Keratinocyte (primary cell): Measurements from ENCODE around the gene ZNF212. TPM values are rescaled to one million over a fixed set of nuclear protein-coding genes. Genes with fewer than 3 reads are reported as not detected.

Experiments used
- DNase-seq: peaks from one replicate; pipeline ENCODE4 v3.0.0-alpha.2; 2011; ENCODE audit warnings: low read depth, missing footprints, low spot score
- FAIRE-seq: peaks from 2 replicates; lab custom pipeline; 2011; peaks lifted over from hg19 to GRCh38; lab: Jason Lieb, UNC
- H2AFZ ChIP-seq: 2 replicates; pipeline ENCODE4 v1.6.0; 2012; ENCODE audit warnings: low read length, control low read depth, inconsistent platforms; ENCODE audit not compliant: control insufficient read depth
- H3K27ac ChIP-seq: 2 replicates; pipeline ENCODE4 v1.5.1; 2011; ENCODE audit warnings: low read length; ENCODE audit not compliant: control insufficient read depth, insufficient read depth
- H3K27me3 ChIP-seq: 3 replicates; pipeline ENCODE4 v1.6.0; 2011; ENCODE audit warnings: low read length; ENCODE audit not compliant: control insufficient read depth, insufficient read depth; ENCODE audit errors: extremely low read depth
- H3K36me3 ChIP-seq, 2 experiments: 2 replicates in 1 of 2; 3 replicates in 1 of 2; pipeline ENCODE4 v1.5.1; 2011; ENCODE audit warnings: low read length in 2 of 2, mild to moderate bottlenecking in 1 of 2; ENCODE audit not compliant: control insufficient read depth in 2 of 2, insufficient read depth in 2 of 2; ENCODE audit errors: extremely low read depth in 1 of 2
- H3K4me1 ChIP-seq: 3 replicates; pipeline ENCODE4 v1.5.1; 2011; ENCODE audit warnings: low read length; ENCODE audit not compliant: control insufficient read depth, insufficient read depth; ENCODE audit errors: extremely low read depth
- H3K4me2 ChIP-seq: 3 replicates; pipeline ENCODE4 v1.6.0; 2011; ENCODE audit warnings: low read depth, low read length; ENCODE audit not compliant: control insufficient read depth, insufficient read depth; ENCODE audit errors: extremely low read depth
- H3K4me3 ChIP-seq, 3 experiments: fragments of 200-600 bp in 1 of 3; sonication (generic) in 1 of 3; 2 replicates in 2 of 3; 3 replicates in 1 of 3; pipeline ENCODE4 v1.5.1; 2011 to 2016; ENCODE audit warnings: low read length in 3 of 3, mild to moderate bottlenecking in 3 of 3, control low read depth in 2 of 3, inconsistent platforms in 1 of 3, low read depth in 1 of 3, mixed read lengths in 1 of 3, mixed run types in 1 of 3, moderate library complexity in 1 of 3; ENCODE audit not compliant: control insufficient read depth in 2 of 3, insufficient read depth in 2 of 3; ENCODE audit errors: extremely low read depth in 1 of 3
- H3K79me2 ChIP-seq: 2 replicates; pipeline ENCODE4 v1.6.0; 2012; ENCODE audit warnings: low read length; ENCODE audit not compliant: control insufficient read depth, insufficient read depth
- H3K9ac ChIP-seq: 3 replicates; pipeline ENCODE4 v1.6.0; 2011; ENCODE audit warnings: low read length; ENCODE audit not compliant: control insufficient read depth, insufficient read depth; ENCODE audit errors: extremely low read depth
- H3K9me1 ChIP-seq: 3 replicates; pipeline ENCODE4 v1.6.0; 2011; ENCODE audit warnings: low read length; ENCODE audit not compliant: control insufficient read depth, insufficient read depth; ENCODE audit errors: extremely low read depth
- H3K9me3 ChIP-seq: 2 replicates; pipeline ENCODE4 v1.5.1; 2012; ENCODE audit warnings: low read depth, low read length; ENCODE audit not compliant: control insufficient read depth
- H4K20me1 ChIP-seq: 3 replicates; pipeline ENCODE4 v1.6.0; 2011; ENCODE audit warnings: low read length; ENCODE audit not compliant: control insufficient read depth, insufficient read depth; ENCODE audit errors: extremely low read depth
- CTCF ChIP-seq, 3 experiments: IDR thresholded peaks in 1 of 3; conservative IDR thresholded peaks in 1 of 3; optimal IDR thresholded peaks in 1 of 3; 2 replicates in 2 of 3; 3 replicates in 1 of 3; pipeline versions ENCODE3 to v1.5.1; 2011; ENCODE audit warnings: low read length in 3 of 3, mild to moderate bottlenecking in 3 of 3, moderate library complexity in 2 of 3, control low read depth in 1 of 3, inconsistent platforms in 1 of 3; ENCODE audit not compliant: insufficient read depth in 2 of 3; ENCODE audit errors: extremely low read depth in 1 of 3
- EZH2 ChIP-seq: IDR thresholded peaks from one replicate; pipeline ENCODE4 v1.6.1; 2012; ENCODE audit warnings: inconsistent platforms, mild to moderate bottlenecking, low read length, moderate library complexity
- dilution Hi-C: fragments of 300-500 bp; cut with MboI; formaldehyde crosslinking; loops from one replicate; pipeline ENCODE4 v1.7.0; 2020; ENCODE audit warnings: low sequenced_read_pairs; ENCODE audit not compliant: extremely low pct_ligation_motif_present
- polyA plus RNA-seq, 5 experiments: library from polyadenylated mRNA; depleted of rRNA in 3 of 5; stranded (reverse) in 3 of 5; stranded (forward) in 1 of 5; unstranded in 1 of 5; fragments of >200 nt; gene quantifications; 1 replicate in 1 of 5; 2 replicates in 3 of 5; 3 replicates in 1 of 5; pipeline versions ENCODE4 v1.2.1 to v1.2.3, GENCODE V29; 2011 to 2012; ENCODE audit warnings: missing spikeins in 2 of 5, low read depth in 1 of 5, low replicate concordance in 1 of 5

ZNF212 gene
- polyA plus RNA-seq, 1 donor (not counting 4 experiments of a cell fraction or from before 2014, with no cell fraction given) = 3.8 TPM

GRCh38 chr7:149245244-149245643 lies 5.8 kb downstream of the ZNF212 start:
- peaks cover 51% of the 10 kb centered on the region for H3K79me2 ChIP-seq
- H3K36me3 ChIP-seq = no peaks in the 10 kb centered on the region
- peaks cover 8% of the 10 kb centered on the region for H3K4me1 ChIP-seq
- no peak for TF ChIP-seq CTCF (optimal IDR thresholded peaks at IDR 0.05 in 1 of 3, IDR thresholded peaks at IDR 0.05 in 1 of 3, conservative IDR thresholded peaks at IDR 0.05 in 1 of 3; ENCODE audit: extremely low read depth in 1 of 3, insufficient read depth in 2 of 3, low read length in 3 of 3)
- TF ChIP-seq EZH2 = no peak
- H3K4me2 ChIP-seq = no peak overlapping the region
- no peaks in the 10 kb centered on the region for H3K27me3 ChIP-seq
- no peaks in the 10 kb centered on the region for H4K20me1 ChIP-seq
- no peaks in the 10 kb centered on the region for H3K9me3 ChIP-seq
- no peak overlapping the region for H3K27ac ChIP-seq
- no peak overlapping the region for H2AFZ ChIP-seq
- H3K9ac ChIP-seq = no peak overlapping the region
- dilution Hi-C loops = no loop called here
- no peak for FAIRE-seq
- no peaks in the 10 kb centered on the region for H3K9me1 ChIP-seq
- no peak for DNase-seq
- H3K4me3 ChIP-seq = no peak overlapping the region

GRCh38 chr7:149245744-149246143 lies 6.3 kb downstream of the ZNF212 start:
- Histone ChIP-seq H3K36me3 (peaks cover 0 to 2% of the 10 kb centered on the region in 2 experiments), H3K4me2 (no peak overlapping the region), H3K4me3 (no peak overlapping the region), H3K27ac (no peak overlapping the region), H3K4me1 (peaks cover 3% of the 10 kb centered on the region), H3K79me2 (peaks cover 46% of the 10 kb centered on the region), H3K9me3 (no peaks in the 10 kb centered on the region), H2AFZ (no peak overlapping the region), H3K9ac (no peak overlapping the region), H3K9me1 (no peaks in the 10 kb centered on the region), H4K20me1 (no peaks in the 10 kb centered on the region), H3K27me3 (no peaks in the 10 kb centered on the region)
- dilution Hi-C loops = no loop called here
- no peak for TF ChIP-seq EZH2
- no peak for TF ChIP-seq CTCF (optimal IDR thresholded peaks at IDR 0.05 in 1 of 3, IDR thresholded peaks at IDR 0.05 in 1 of 3, conservative IDR thresholded peaks at IDR 0.05 in 1 of 3; ENCODE audit: extremely low read depth in 1 of 3, insufficient read depth in 2 of 3, low read length in 3 of 3)
- FAIRE-seq (no peak), DNase-seq (no peak)
